Spleen (tissue), 7 donors: ENCODE results near the gene RTL1.

Experiments used
- CTCF ChIP-seq, 11 experiments: fragments of 200-600 bp in 7 of 11; fragments of 450-650 bp in 4 of 11; sonication (generic) in 4 of 11; IDR thresholded peaks in 8 of 11; conservative IDR thresholded peaks in 3 of 11; 1 replicate in 7 of 11; 2 replicates in 4 of 11; pipeline versions ENCODE4 v1.4.0 to v1.8.0; 2016 to 2021; ENCODE audit warnings: antibody characterized with exemption in 11 of 11, inconsistent platforms in 4 of 11, mild to moderate bottlenecking in 1 of 11
- POLR2A ChIP-seq, 3 donors: fragments of 450-650 bp; IDR thresholded peaks; one replicate each; pipeline ENCODE4 v1.5.1; 2017; ENCODE audit warnings: antibody characterized with exemption in 3 of 3, mild to moderate bottlenecking in 1 of 3
- POLR2AphosphoS5 ChIP-seq, 3 donors: sonication (generic); formaldehyde crosslinking; IDR thresholded peaks; one replicate each; pipeline ENCODE4 v1.5.1; 2017; ENCODE audit warnings: antibody characterized with exemption in 3 of 3
- donor health status: DM: no; HTN: no; CAD: no; lungs with moderate emphysema.
- donor health status: DM: no; HTN: no; CAD: no.
- donor health status: DM: no; HTN: no; CAD: no.

DNA sequence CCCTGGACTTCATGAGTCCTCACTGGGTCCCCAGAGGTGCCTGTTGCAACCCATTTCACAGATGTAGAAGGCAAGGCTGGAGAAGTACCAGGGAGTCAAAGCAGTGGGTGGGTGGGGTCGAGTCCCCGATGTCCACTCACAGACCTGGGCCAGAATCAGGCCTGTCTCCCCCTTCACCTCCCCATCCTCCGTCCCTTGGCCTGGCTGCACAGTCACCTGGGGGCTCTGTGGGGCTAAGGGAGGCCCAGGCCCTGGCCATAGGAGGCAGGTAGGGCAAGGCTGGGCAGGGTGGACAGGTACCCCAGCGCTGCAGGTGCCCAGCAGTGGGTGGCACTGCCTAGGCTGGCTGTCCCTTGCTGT lies 29.5 kb downstream of the RTL1 start:
- TF ChIP-seq CTCF (IDR thresholded peaks at IDR 0.05 in 8 of 11, conservative IDR thresholded peaks at IDR 0.05 in 3 of 11) (no peak), POLR2AphosphoS5 (IDR thresholded peaks at IDR 0.05) (no peak), POLR2A (IDR thresholded peaks at IDR 0.05) (no peak)
